GM21619 (cell line): ENCODE results near the gene STC2.
"Not testable (repeated sequence)": the region's sequence is repeated elsewhere in the genome, so short reads cannot be mapped to it uniquely, and the experiment has no call there.

Source experiments
- ATAC-seq: cut with Tn5 transposase; IDR thresholded peaks from one replicate; pipeline ENCODE4 v1.9.1; 2021; ENCODE audit not compliant: unreplicated experiment

Gene STC2

GRCh38 chr5:173327948-173328843, at the start of gene STC2:
TSS of gene STC2 (minus strand) at chr5:173328414. CDS start at chr5:173328193, 221 bp downstream.
- peak; percentile 54 for ATAC-seq

GRCh38 chr5:173371400-173371799, 43.2 kb upstream of the STC2 start:
- no peak for ATAC-seq

GRCh38 chr5:173363406-173363805, 35.2 kb upstream of the STC2 start:
- ATAC-seq, result not testable (repeated sequence)

- no peak for ATAC-seq
Measured at GRCh38 chr5:173355561-173355960, 27.3 kb upstream of the STC2 start.

DNA sequence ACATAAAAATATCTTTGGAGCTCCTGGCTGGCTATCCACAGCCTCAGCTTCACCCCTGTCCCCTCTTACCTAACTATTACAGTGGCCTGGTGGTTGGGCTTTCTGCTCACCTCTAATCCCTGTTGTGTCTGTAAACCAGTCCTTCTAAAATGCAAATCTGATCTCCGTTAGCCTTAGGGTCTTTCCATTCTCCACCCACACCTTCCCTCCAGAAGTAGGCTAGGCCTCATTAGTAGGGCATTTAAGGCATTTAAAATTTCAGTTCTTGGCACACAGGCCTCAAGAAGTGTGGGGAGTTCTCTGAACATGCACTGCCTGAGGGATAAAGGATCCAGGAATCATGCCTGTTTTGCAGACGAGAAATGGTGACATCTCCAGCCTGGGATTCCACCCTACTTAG, 26.4 kb upstream of the STC2 start:
- ATAC-seq, result no peak

DNA sequence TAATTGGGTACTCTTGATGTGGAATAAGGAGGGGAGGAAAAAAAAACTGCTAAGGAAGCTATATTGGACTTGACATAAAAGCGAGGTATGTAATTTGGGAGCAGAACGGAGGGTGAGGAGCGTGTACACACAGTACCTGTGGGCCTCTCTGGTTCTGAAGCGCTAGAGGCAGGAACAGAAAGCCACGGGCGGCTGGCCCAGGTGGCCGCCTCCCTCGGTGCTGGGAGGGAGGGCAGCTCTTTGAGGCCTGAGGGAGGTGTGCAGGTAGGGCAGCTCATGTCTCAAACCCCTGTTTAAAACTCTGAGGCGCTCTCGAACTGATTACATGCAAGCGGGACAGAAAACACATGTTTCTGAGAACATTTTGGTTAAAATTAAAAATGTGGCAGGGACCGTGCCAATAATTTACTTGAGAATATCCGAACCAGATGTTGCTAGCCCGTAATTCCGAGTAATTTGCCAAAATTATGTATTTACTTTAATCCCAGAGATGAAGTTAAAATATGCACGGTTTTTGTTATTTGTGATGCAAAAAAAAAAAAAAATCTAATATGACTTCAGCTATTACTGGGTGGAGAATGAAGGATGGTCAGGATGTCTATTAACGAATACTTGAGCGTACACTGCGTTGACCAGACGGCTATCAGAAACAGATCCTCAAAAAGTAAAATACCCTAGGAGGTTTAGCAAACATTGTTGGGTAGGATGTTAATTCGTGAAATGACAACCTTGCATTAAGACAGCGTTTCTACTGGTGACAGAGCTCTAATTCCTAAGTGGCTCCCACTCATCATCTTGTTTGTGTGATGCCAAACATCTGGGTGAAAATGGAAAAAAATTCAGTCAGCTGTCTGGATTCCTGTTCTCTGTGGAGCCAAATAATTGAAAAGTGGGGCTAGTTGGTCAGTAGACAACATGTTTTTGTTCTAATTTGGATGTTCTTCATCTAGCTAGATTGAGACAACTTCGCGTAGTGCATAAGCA, 24.4 kb upstream of the STC2 start:
- ATAC-seq, result no peak

DNA sequence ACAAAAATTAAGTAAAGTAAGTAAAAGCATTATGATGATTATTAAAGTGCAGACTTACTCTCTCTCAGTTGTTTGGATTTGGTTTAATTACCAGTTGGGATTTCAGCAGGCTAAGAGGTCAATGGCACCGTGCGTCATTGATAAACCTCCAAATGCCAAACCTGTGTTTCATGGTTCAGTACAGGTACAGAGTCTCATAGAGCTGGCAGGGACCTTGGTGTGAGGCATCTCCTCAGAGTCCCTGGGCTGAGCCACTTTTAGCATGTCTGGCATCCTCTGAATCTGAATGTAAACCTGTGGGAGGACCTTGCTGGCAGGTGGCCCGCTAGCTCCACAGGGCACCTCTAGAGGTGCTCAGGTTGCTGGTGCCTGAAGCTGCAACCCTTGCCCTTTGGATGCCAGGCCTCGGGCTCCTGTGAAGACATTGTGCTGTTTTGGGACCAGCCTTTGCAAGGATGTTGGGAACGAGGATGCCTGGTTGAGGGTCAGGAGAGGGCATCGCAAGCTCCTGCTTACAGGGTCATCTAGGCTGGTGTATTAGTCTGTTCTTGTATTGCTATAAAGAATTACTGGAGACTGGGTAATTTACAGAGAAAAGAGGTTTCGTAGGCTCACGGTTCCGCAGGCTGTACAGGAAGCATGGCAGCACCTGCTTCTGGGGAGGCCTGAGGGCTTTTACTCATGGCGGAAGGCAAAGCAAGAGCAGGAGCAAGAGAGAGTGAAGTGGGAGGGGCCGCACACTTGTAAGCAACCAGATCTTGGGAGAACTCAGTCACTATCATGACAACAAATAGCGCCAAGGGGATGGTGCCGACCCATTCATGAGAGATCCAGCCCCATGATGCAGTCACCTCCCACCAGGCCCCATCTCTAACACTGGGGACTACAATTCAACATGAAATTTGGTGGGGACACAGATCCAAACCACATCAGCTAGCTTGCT, 14.9 kb upstream of the STC2 start:
- ATAC-seq, result no peak

- no peak for ATAC-seq
Measured at GRCh38 chr5:173341961-173342430, 13.8 kb upstream of the STC2 start.

DNA sequence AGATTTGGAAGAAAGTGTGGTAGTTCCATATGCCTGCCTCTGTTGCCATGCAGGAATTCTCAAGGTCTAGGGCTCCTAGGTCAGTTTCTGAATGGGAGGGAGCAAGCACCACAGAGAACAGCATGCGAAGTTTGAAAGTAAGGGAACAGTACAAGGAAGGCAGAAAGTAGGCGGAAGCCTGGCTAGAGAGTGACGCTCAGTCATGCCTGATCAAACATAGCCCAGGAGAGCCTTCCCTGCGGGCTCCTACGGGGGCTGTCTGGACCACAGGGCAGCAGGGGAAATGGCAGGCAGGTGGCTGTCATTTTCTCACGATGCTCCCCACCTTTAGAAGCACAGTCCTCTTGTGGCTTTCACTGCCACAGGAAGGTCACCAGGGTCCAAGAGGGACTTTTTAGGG, 12.8 kb upstream of the STC2 start:
- no peak for ATAC-seq

DNA sequence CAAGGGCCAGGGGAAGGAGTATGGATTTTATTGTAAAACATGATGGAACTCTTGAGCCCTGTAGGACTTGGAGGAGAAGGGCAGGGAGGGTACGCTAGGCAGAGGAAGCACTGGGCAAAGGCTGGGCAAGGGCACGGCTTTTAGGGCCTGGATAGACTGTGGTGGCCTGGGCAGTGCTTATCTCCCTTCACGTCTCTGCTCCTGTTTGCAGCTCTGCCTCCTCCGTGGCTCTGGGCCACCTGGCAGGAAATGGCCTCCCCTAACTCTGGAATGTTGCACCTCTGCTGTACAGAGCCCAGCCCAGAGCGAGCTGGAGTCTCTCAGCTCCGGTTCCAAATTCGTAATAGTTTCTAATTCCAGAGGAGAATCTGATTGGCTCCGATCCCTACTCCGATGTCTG, 12.2 kb upstream of the STC2 start:
- no peak for ATAC-seq

- no peak for ATAC-seq
Measured at GRCh38 chr5:173339286-173339685, 11.1 kb upstream of the STC2 start.

GRCh38 chr5:173338380-173339015, 10.3 kb upstream of the STC2 start:
- no peak for ATAC-seq

DNA sequence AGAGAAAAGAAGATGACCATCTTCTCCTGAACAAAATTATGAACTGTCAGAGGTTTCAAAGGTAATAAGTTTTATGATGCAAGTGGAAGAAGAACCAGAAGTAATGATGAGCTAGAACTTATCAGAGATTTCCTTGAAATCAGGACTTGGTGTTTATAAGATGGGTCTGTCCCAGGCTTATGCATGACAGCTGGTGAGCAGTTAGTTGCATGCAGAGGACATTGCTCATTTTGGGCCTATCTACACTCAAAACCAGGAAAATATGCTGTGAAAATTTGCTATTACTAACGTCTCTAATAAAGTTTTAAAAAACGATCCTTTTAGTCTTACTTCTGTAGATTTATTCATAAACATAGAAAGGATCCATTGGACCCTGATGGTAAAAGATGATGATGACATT, 6.6 kb upstream of the STC2 start:
- no peak for ATAC-seq

DNA sequence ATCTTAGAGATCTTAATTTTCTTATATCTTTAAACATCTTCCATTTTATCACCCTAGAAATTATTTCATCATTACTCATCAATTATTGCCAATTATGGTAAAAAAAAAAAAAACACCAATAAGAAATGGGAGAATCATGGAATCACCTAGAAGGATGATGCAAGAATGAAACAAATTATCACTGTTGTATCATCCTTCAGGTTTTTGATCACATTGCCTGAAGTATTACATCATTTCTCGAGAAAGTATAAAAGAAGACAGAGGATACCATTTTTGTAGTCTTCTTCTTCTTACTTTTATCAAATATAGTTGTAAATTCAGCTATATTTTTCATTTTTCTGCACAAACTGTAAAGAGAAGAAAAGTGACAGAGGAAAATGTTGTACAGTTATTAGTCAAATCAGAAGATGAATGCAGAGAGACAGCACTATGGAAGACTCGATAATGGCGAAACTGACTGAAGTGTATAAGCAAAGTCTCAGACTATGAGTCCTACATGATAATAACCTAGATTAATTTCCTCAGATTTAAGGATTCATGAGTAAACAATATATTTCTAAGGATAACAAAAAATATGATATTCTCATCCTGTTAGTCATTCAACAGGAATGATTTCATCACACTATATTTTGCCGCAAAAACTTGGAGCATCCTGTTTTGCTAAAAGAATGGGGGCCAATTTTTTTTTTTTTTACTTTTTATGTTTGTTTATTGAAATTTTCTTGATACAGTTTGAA, 5.9 kb upstream of the STC2 start:
- no peak for ATAC-seq

DNA sequence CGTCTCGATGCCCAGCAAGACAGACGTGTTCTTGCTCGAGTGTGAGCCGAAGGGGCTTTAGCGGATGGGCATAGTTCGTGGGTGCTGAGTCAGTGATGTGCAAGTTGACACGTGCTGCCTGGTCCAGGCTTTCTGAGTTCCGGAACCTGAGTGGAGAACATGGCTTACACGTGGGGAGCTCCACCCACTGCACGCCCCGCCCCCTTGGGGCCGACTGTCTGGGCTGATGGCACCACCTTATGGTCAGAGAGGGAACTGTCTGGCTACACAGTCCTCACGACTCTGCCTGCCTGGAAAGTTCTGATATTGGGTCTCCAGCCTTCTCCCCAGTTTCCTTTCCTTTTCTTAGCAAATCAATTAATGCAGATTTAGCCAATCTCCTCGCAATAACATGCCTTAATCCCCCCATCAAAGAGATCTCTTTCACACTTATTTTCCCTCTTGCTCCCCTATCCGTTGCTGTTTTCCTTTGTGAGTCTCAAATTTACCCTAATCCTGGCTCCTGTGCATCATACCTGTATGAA, 3.8 kb upstream of the STC2 start:
- ATAC-seq, result peak; percentile 56

DNA sequence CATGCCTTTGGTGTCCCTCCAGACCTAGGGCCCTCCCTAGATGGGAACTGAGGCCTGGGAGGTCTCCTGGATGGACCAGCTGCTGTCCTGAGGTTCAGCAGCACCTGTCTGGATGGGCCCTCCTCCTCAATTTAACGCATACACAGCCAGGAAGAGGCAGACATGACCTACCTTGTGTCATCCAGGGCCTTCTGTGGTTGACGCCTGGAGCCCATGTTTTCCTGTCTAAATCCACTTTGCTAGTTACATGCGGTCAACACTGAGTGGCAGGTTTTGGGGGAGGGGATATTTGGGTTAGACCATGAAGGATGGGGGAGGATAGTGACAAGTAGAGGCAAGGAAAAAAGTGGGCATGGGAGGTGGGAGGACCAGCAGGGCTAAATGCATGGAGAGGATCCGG, 3.1 kb upstream of the STC2 start:
- no peak for ATAC-seq

DNA sequence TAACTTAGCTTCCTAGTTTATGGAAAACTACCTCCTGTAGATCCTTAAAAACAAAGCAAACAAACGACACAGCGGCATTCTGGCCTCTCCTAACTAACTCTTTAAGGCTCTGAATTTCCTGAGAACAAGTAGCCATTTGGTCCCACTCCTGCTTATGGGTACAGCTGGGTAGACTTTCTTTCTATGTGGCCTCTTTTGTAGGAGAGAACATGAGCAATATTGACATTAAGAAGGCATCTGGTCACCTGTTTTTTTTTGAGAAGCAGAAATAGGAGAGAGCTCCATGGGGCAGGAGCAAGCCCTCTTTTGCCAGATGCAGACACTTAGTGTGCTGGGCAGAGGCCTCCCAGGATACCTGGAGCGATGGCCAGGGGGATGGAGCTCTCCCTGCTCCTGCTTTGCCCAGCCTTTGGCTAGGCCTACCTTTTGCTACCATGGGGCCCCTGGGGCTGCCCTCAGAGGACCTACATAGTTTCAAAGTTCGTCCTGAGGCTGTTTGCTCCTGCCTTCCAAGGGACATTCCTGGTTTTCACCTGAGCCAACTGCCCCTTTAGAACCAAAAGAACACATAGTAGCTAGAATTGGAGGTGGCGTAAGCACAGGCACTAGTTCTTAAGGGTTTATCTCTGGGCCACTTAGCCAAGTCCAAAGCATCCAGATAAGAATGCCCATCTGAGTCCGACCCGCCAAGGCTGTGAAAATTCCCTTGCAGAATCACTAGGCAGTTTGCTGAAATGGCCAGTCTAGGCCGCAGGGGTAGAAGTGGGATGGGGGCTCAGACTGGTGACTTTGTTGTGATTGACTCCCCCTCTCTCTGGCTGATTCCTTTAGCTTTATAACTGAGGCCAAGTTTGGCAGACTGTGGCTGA, 2.4 kb upstream of the STC2 start:
- no peak for ATAC-seq
